Glutamatergic neuron (in vitro differentiated cells): ENCODE data around the gene RNF167. TPM values are rescaled to one million over a fixed set of nuclear protein-coding genes. Genes with fewer than 3 reads are reported as not detected.

Experiments used
- DNase-seq: peaks from one replicate; pipeline ENCODE4 v3.0.0; 2022
- H3K27ac Mint-ChIP-seq: one replicate; pipeline ENCODE4 v1.8.0; 2020; ENCODE audit warnings: mild to moderate bottlenecking, mixed read lengths, inconsistent platforms; ENCODE audit not compliant: unreplicated experiment
- H3K27me3 Mint-ChIP-seq: one replicate; pipeline ENCODE4 v1.8.0; 2020; ENCODE audit warnings: mild to moderate bottlenecking, moderate library complexity, mixed read lengths, inconsistent platforms; ENCODE audit not compliant: unreplicated experiment
- H3K36me3 Mint-ChIP-seq: one replicate; pipeline ENCODE4 v1.8.0; 2020; ENCODE audit warnings: mild to moderate bottlenecking, mixed read lengths, inconsistent platforms; ENCODE audit not compliant: unreplicated experiment
- H3K4me1 Mint-ChIP-seq: one replicate; pipeline ENCODE4 v1.8.0; 2020; ENCODE audit warnings: mild to moderate bottlenecking, low read depth, mixed read lengths, inconsistent platforms; ENCODE audit not compliant: unreplicated experiment
- H3K4me3 Mint-ChIP-seq: one replicate; pipeline ENCODE4 v1.8.0; 2020; ENCODE audit warnings: mild to moderate bottlenecking, mixed read lengths, inconsistent platforms; ENCODE audit not compliant: unreplicated experiment
- H3K9me3 Mint-ChIP-seq: one replicate; pipeline ENCODE4 v1.8.0; 2020; ENCODE audit warnings: mild to moderate bottlenecking, moderate library complexity, mixed read lengths, inconsistent platforms; ENCODE audit not compliant: unreplicated experiment
- total RNA-seq: library from RNA; stranded (reverse); fragmentation: NEBNext Ultra II Directional; extraction: Animal tissue kit (Norgen Biotek cat#: 25700); gene quantifications from one replicate; pipeline ENCODE4 v1.2.1, GENCODE V29; 2021; ENCODE audit not compliant: unreplicated experiment
- TF ChIP-seq, protein P1 (sequence below): fragments of 200-600 bp; sonication (generic); IDR thresholded peaks from one replicate; pipeline ENCODE4 v1.5.0; 2021; ENCODE audit not compliant: partially characterized antibody, unreplicated experiment

RNF167 gene
- total RNA-seq, 1 donor from 2014 or later, result 96.1 TPM

- peaks cover 5% of the 10 kb centered on the region for H3K36me3 Mint-ChIP-seq
- H3K9me3 Mint-ChIP-seq, result peaks cover 7% of the 10 kb centered on the region
- DNase-seq, result no peak
- TF ChIP-seq, protein P1, sequence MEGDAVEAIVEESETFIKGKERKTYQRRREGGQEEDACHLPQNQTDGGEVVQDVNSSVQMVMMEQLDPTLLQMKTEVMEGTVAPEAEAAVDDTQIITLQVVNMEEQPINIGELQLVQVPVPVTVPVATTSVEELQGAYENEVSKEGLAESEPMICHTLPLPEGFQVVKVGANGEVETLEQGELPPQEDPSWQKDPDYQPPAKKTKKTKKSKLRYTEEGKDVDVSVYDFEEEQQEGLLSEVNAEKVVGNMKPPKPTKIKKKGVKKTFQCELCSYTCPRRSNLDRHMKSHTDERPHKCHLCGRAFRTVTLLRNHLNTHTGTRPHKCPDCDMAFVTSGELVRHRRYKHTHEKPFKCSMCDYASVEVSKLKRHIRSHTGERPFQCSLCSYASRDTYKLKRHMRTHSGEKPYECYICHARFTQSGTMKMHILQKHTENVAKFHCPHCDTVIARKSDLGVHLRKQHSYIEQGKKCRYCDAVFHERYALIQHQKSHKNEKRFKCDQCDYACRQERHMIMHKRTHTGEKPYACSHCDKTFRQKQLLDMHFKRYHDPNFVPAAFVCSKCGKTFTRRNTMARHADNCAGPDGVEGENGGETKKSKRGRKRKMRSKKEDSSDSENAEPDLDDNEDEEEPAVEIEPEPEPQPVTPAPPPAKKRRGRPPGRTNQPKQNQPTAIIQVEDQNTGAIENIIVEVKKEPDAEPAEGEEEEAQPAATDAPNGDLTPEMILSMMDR, result no peak
- H3K27me3 Mint-ChIP-seq, result peaks cover 29% of the 10 kb centered on the region
- no peak overlapping the region for H3K4me3 Mint-ChIP-seq
- peaks cover 14% of the 10 kb centered on the region for H3K4me1 Mint-ChIP-seq
- H3K27ac Mint-ChIP-seq, result no peak overlapping the region
These were observed 32.3 kb downstream of the RNF167 start for GRCh38 chr17:4972322-4972721.

- H3K4me3 Mint-ChIP-seq, result no peak overlapping the region
These were observed 32.7 kb downstream of the RNF167 start for GRCh38 chr17:4972752-4973151.

DNA sequence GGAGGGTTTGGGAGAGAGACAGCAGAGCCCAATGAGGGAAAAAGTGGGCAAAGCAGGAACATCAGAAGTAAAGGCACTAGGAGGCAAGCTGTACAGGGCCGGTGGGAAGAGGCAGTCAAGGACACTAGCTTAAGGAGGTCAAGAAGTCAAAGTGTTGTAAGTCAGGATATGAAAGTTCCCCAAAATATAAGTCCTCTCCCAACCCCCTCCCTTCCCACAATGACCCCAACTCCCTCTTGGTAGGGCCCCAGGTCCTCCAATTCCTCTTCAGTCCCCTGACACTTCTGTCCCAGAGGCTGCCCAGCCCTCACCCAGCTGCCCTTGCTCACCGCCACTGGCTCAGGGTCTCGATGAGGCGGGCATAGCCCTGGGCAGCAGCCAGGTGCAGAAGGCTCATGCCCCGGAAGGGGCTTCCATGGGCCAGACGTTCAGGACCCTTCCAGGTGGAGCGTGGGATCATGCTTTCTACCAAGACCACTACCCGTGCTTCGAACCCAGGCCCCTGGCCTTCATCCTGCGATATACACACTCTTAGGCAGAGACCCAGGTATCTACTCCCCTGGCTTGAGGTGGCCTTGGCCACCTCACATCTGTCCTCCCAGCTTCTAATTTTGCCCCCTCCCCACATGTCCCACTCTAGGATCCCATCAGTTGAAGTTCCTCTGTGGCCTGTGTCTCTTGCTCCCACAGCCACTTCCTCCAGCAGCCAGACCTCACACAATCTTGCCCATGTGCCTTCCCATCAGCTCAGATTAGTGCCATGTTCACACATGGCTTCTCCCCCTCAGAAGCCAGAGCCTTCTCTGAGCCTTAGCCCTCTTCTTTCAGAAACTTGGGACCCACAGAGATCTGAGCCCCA is 33.4 kb downstream of the RNF167 start:
- no peak for DNase-seq
- H3K27ac Mint-ChIP-seq, result peak overlapping the region; percentile 38
- H3K4me1 Mint-ChIP-seq, result peaks cover 14% of the 10 kb centered on the region
- H3K36me3 Mint-ChIP-seq, result peaks cover 5% of the 10 kb centered on the region
- H3K4me3 Mint-ChIP-seq, result no peak overlapping the region
- peaks cover 29% of the 10 kb centered on the region for H3K27me3 Mint-ChIP-seq
- peaks cover 7% of the 10 kb centered on the region for H3K9me3 Mint-ChIP-seq
- TF ChIP-seq, protein P1, result no peak

More at GRCh38 chr17:4972752-4973151, 32.7 kb downstream of the RNF167 start:
- Mint-ChIP-seq H3K27me3 (peaks cover 29% of the 10 kb centered on the region), H3K27ac (no peak overlapping the region), H3K4me1 (peaks cover 14% of the 10 kb centered on the region), H3K9me3 (peaks cover 7% of the 10 kb centered on the region), H3K36me3 (peaks cover 5% of the 10 kb centered on the region)
- no peak for DNase-seq
- TF ChIP-seq, protein P1, result no peak

GRCh38 chr17:4974115-4974670 is 34.1 kb downstream of the RNF167 start:
- Mint-ChIP-seq H3K4me1 (peaks cover 9% of the 10 kb centered on the region), H3K27me3 (peaks cover 24% of the 10 kb centered on the region), H3K27ac (no peak overlapping the region), H3K9me3 (peaks cover 7% of the 10 kb centered on the region), H3K36me3 (peaks cover 5% of the 10 kb centered on the region), H3K4me3 (no peak overlapping the region)
- no peak for DNase-seq
- TF ChIP-seq, protein P1, result no peak

GRCh38 chr17:4978726-4979125 is 38.7 kb downstream of the RNF167 start:
- peaks cover 21% of the 10 kb centered on the region for H3K27me3 Mint-ChIP-seq
- H3K4me1 Mint-ChIP-seq, result peaks cover 10% of the 10 kb centered on the region
- DNase-seq, result no peak
- H3K9me3 Mint-ChIP-seq, result peaks cover 4% of the 10 kb centered on the region
- peaks cover 11% of the 10 kb centered on the region for H3K36me3 Mint-ChIP-seq
- H3K4me3 Mint-ChIP-seq, result no peak overlapping the region
- no peak overlapping the region for H3K27ac Mint-ChIP-seq
- TF ChIP-seq, protein P1, result no peak
